Left cardiac atrium (tissue), 4 donors: Measurements from ENCODE around the gene PPDPF. TPM values are rescaled to one million over a fixed set of nuclear protein-coding genes. Genes with fewer than 3 reads are reported as not detected.

Experiments used
- ATAC-seq, 2 donors: fragments of 200-7000 bp; cut with Tn5 transposase; one replicate each; pipeline ENCODE4 v1.9.1; 2020; ENCODE audit warnings: mild to moderate bottlenecking in 2 of 2, moderate library complexity in 2 of 2
- DNase-seq: peaks from one replicate; pipeline ENCODE4 v3.0.0-alpha.2; 2020
- intact Hi-C, 2 donors: fragments of 100-400 bp; cut with DNase I; formaldehyde crosslinking; loops; one replicate each; pipeline versions ENCODE4 v1.14.1 to v1.15.1; 2022 to 2023
- total RNA-seq, 2 donors: library from RNA; stranded (reverse); fragmentation: NEBNext Ultra II Directional; extraction: Animal tissue kit (Norgen Biotek cat#: 25700); gene quantifications; one replicate each; pipeline ENCODE4 v1.2.1, GENCODE V29; 2021
- donor health status: DM: no; HTN: yes; CAD: no.
- donor health status: DM: no; HTN: yes; CAD: no; lungs with severe emphysema.
- donor health status: DM: yes; HTN: yes; CAD: no.
- donor health status: Dilated cardiomyopathy.

Gene PPDPF
- total RNA-seq, 2 donors from 2014 or later, result 215 to 241 TPM

GRCh38 chr20:63541371-63541770 is 20.8 kb downstream of the PPDPF start:
- intact Hi-C loops, result loop anchor here in 1 of 2 donors (10.0 kb wide), 1 partner anchor 53 kb away; no protein-coding TSS in a partner anchor
- no peak for DNase-seq

GRCh38 chr20:63542031-63542559 is 21.5 kb downstream of the PPDPF start:
- ATAC-seq (no peak), DNase-seq (no peak)
- intact Hi-C loops, result loop anchor here in 1 of 2 donors (10.0 kb wide), 1 partner anchor 53 kb away; no protein-coding TSS in a partner anchor

More at GRCh38 chr20:63541371-63541770, 20.8 kb downstream of the PPDPF start:
- no peak for ATAC-seq

GRCh38 chr20:63542696-63543095 is 22.1 kb downstream of the PPDPF start:
- intact Hi-C loops, result loop anchor here in 1 of 2 donors (10.0 kb wide), 1 partner anchor 52 kb away; no protein-coding TSS in a partner anchor
- ATAC-seq (no peak), DNase-seq (no peak)

GRCh38 chr20:63543131-63543530 is 22.6 kb downstream of the PPDPF start:
- intact Hi-C loops, result loop anchor here in 1 of 2 donors (10.0 kb wide), 1 partner anchor 52 kb away; no protein-coding TSS in a partner anchor
- ATAC-seq (no peak), DNase-seq (no peak)

GRCh38 chr20:63543733-63544132 is 23.2 kb downstream of the PPDPF start:
- ATAC-seq (no peak), DNase-seq (no peak)
- intact Hi-C loops, result loop anchor here in 1 of 2 donors (10.0 kb wide), 1 partner anchor 51 kb away; no protein-coding TSS in a partner anchor

- intact Hi-C loops, result loop anchor here in 1 of 2 donors (10.0 kb wide), 1 partner anchor 50 kb away; no protein-coding TSS in a partner anchor
- DNase-seq, result no peak
- ATAC-seq, result no peak
These were observed 23.8 kb downstream of the PPDPF start for GRCh38 chr20:63544241-63544957.

- ATAC-seq (no peak), DNase-seq (no peak)
- intact Hi-C loops, result loop anchor here in 1 of 2 donors (10.0 kb wide), 1 partner anchor 50 kb away; no protein-coding TSS in a partner anchor
These were observed 24.5 kb downstream of the PPDPF start for GRCh38 chr20:63544958-63545516.

- DNase-seq, result no peak
- intact Hi-C loops, result loop anchor here in 1 of 2 donors (10.0 kb wide), 1 partner anchor 49 kb away; no protein-coding TSS in a partner anchor
- ATAC-seq, result no peak
These were observed 25.2 kb downstream of the PPDPF start for GRCh38 chr20:63545814-63546213.

GRCh38 chr20:63546256-63546955 is 25.8 kb downstream of the PPDPF start:
- ATAC-seq, result no peak
- no peak for DNase-seq
- intact Hi-C loops, result loop anchor here in 1 of 2 donors (10.0 kb wide), 1 partner anchor 48 kb away; no protein-coding TSS in a partner anchor

- ATAC-seq, result no peak
- no peak for DNase-seq
- intact Hi-C loops, result loop anchor here in 1 of 2 donors (10.0 kb wide), 1 partner anchor 48 kb away; no protein-coding TSS in a partner anchor
These were observed 26.6 kb downstream of the PPDPF start for GRCh38 chr20:63546956-63547724.

- no peak for ATAC-seq
- intact Hi-C loops, result loop anchor here in 1 of 2 donors (10.0 kb wide), 1 partner anchor 47 kb away; no protein-coding TSS in a partner anchor
- no peak for DNase-seq
These were observed 27.3 kb downstream of the PPDPF start, which contains the start of gene SRMS for GRCh38 chr20:63547725-63548480. SRMS (minus strand) TSS chr20:63547749; CDS start chr20:63547463, 286 bp downstream.

- ATAC-seq, result no peak
- intact Hi-C loops, result loop anchor here in 1 of 2 donors (10.0 kb wide), 1 partner anchor 46 kb away; no protein-coding TSS in a partner anchor
- DNase-seq, result no peak
These were observed 28.0 kb downstream of the PPDPF start for GRCh38 chr20:63548542-63548941.

- DNase-seq (no peak), ATAC-seq (no peak)
- intact Hi-C loops, result loop anchor here in 1 of 2 donors (10.0 kb wide), 1 partner anchor 46 kb away; no protein-coding TSS in a partner anchor
These were observed 28.5 kb downstream of the PPDPF start for GRCh38 chr20:63549019-63549418.

GRCh38 chr20:63549679-63550282 is 29.2 kb downstream of the PPDPF start:
- ATAC-seq (no peak), DNase-seq (no peak)
- intact Hi-C loops, result loop anchor here in 1 of 2 donors (10.0 kb wide), 1 partner anchor 45 kb away; no protein-coding TSS in a partner anchor

GRCh38 chr20:63551068-63551467 is 30.5 kb downstream of the PPDPF start:
- no peak for DNase-seq
- no peak for ATAC-seq
- intact Hi-C loops, result no loop called here

GRCh38 chr20:63552481-63553249 is 32.1 kb downstream of the PPDPF start:
- intact Hi-C loops, result no loop called here
- DNase-seq (no peak), ATAC-seq (peak in 1 of 2 donors; percentile 5)
